B cell (primary cell): ENCODE data around the gene CDK8.

Experiments
- EZH2 ChIP-seq: IDR thresholded peaks from 2 replicates; pipeline ENCODE4 v1.6.1; 2012; ENCODE audit warnings: borderline replicate concordance, low read depth, mild to moderate bottlenecking, moderate library complexity, low read length; ENCODE audit not compliant: insufficient read depth, poor library complexity, severe bottlenecking
- TF ChIP-seq, protein P1 (sequence below): fragments of 200-600 bp; IDR thresholded peaks from one replicate; pipeline ENCODE4 v1.8.0; 2022; ENCODE audit warnings: antibody characterized with exemption, mild to moderate bottlenecking

DNA sequence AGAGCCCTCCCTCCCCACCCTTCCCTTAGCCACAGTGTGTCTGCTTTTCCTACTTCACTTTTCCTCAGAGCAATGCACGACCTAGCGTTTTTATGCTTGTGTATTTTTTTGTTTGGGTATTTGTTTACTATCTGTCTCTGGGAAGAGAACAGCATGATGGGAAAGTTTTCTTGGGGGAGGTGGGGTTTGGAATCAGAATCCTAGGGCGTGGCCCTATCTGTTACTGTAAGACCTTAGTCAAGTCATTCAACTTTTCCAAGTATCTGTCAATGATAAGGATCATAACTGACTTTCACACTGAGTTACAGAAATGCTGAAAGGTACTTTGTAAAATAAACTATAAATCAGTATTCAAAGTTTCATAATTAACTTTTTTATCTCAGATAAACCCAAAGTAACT is 157.3 kb downstream of the CDK8 start:
- TF ChIP-seq, protein P1, sequence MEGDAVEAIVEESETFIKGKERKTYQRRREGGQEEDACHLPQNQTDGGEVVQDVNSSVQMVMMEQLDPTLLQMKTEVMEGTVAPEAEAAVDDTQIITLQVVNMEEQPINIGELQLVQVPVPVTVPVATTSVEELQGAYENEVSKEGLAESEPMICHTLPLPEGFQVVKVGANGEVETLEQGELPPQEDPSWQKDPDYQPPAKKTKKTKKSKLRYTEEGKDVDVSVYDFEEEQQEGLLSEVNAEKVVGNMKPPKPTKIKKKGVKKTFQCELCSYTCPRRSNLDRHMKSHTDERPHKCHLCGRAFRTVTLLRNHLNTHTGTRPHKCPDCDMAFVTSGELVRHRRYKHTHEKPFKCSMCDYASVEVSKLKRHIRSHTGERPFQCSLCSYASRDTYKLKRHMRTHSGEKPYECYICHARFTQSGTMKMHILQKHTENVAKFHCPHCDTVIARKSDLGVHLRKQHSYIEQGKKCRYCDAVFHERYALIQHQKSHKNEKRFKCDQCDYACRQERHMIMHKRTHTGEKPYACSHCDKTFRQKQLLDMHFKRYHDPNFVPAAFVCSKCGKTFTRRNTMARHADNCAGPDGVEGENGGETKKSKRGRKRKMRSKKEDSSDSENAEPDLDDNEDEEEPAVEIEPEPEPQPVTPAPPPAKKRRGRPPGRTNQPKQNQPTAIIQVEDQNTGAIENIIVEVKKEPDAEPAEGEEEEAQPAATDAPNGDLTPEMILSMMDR = no peak
- TF ChIP-seq EZH2 = no peak
